Lower leg skin (tissue), 3 donors: ENCODE results near the gene SMC3.

ENCODE experiments used
- POLR2A ChIP-seq, 2 donors: fragments of 450-650 bp; IDR thresholded peaks; one replicate each; pipeline ENCODE4 v1.6.1; 2016 to 2017; ENCODE audit warnings: antibody characterized with exemption in 2 of 2, mild to moderate bottlenecking in 1 of 2, moderate library complexity in 1 of 2
- TF ChIP-seq, protein P1 (sequence below), 3 donors: fragments of 450-650 bp; IDR thresholded peaks; one replicate each; pipeline ENCODE4 v1.5.1; 2016; ENCODE audit warnings: antibody characterized with exemption in 3 of 3, mild to moderate bottlenecking in 3 of 3, moderate library complexity in 2 of 3

DNA sequence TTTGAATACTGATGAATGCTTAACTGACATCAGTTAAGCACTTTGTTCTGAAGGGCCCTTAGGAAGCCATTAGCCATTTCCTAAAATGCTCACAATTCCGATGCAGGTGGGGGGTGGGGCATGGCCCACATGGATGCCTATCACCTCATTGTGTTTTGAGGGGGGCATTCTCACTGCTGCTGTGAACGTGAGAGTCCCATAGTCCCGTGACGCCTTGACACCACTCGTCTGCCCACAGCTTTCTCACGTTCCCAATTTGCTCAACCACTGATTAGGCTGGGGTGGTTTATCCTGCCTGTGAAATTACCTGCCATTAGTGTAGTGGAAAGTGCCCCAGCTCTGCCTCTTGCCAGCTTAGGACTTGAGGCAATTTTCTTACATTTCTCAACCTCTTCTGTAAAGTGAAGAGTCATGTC, 37.9 kb upstream of the SMC3 start:
- no peak for TF ChIP-seq POLR2A (IDR thresholded peaks at IDR 0.05)
- TF ChIP-seq, protein P1, sequence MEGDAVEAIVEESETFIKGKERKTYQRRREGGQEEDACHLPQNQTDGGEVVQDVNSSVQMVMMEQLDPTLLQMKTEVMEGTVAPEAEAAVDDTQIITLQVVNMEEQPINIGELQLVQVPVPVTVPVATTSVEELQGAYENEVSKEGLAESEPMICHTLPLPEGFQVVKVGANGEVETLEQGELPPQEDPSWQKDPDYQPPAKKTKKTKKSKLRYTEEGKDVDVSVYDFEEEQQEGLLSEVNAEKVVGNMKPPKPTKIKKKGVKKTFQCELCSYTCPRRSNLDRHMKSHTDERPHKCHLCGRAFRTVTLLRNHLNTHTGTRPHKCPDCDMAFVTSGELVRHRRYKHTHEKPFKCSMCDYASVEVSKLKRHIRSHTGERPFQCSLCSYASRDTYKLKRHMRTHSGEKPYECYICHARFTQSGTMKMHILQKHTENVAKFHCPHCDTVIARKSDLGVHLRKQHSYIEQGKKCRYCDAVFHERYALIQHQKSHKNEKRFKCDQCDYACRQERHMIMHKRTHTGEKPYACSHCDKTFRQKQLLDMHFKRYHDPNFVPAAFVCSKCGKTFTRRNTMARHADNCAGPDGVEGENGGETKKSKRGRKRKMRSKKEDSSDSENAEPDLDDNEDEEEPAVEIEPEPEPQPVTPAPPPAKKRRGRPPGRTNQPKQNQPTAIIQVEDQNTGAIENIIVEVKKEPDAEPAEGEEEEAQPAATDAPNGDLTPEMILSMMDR (IDR thresholded peaks at IDR 0.05): no peak
